Osteocyte (in vitro differentiated cells): ENCODE data around the gene SLC28A1. TPM values are rescaled to one million over a fixed set of nuclear protein-coding genes. Genes with fewer than 3 reads are reported as not detected.

Experiments used
- DNase-seq: peaks from one replicate; pipeline ENCODE4 v3.0.0; 2021; ENCODE audit warnings: mixed read lengths; ENCODE audit not compliant: unreplicated experiment; ENCODE audit errors: extremely low spot score
- H3K27ac Mint-ChIP-seq: one replicate; pipeline ENCODE4 v1.8.0; 2021; ENCODE audit warnings: mild to moderate bottlenecking, mixed read lengths; ENCODE audit not compliant: unreplicated experiment
- H3K27me3 Mint-ChIP-seq: one replicate; pipeline ENCODE4 v1.8.0; 2021; ENCODE audit warnings: mixed read lengths; ENCODE audit not compliant: unreplicated experiment
- H3K36me3 Mint-ChIP-seq: one replicate; pipeline ENCODE4 v1.8.0; 2021; ENCODE audit warnings: mixed read lengths; ENCODE audit not compliant: unreplicated experiment
- H3K4me1 Mint-ChIP-seq: one replicate; pipeline ENCODE4 v1.8.0; 2021; ENCODE audit warnings: mixed read lengths; ENCODE audit not compliant: unreplicated experiment
- H3K4me3 Mint-ChIP-seq: one replicate; pipeline ENCODE4 v1.8.0; 2021; ENCODE audit warnings: mild to moderate bottlenecking, moderate library complexity, mixed read lengths; ENCODE audit not compliant: unreplicated experiment
- H3K9me3 Mint-ChIP-seq: one replicate; pipeline ENCODE4 v1.8.0; 2021; ENCODE audit warnings: mixed read lengths; ENCODE audit not compliant: unreplicated experiment
- total RNA-seq: library from RNA; stranded (reverse); gene quantifications from 2 replicates; pipeline ENCODE4 v1.2.1, GENCODE V29; 2021
- TF ChIP-seq, protein P1 (sequence below): fragments of 200-600 bp; sonication (generic); IDR thresholded peaks from 2 replicates; pipeline ENCODE4 v1.5.0; 2021; ENCODE audit warnings: antibody characterized with exemption, mild to moderate bottlenecking, moderate library complexity

The SLC28A1 gene
- total RNA-seq, 1 donor from 2014 or later, result not detected

DNA sequence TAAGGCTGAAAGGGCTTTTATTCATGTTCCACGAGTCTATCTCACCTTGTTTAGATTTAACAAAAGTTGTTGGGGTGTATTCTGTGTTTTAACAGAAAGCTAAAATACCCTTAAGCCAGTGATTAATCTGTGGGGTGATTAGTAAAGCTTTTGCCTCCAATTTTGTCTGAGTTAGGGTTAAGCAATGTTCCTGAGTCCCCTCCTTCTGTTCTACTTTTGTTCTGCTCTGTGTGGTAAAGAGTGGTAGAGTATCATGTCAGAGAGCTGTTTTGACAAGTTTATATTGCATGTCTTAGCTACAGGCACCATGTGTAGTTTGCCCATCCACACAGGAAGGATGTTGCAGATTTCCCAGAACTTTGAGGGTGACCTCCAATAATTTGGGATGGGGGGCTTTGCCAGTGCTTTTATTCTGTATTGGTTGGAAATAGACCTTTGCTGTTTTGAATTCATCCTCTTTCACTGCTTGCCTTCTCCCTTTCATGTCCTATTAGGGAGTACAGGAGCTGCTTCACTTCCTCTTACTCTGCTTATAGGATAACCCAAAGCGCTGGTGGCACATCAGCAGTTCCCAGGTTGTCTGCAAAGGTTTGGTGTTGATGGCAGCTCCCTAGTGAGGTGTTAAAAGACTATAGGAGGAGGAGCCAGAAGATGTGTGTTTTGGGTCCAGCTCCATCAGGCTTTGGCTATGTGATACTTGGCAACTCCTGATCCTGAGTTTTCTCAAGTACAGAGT is 104.6 kb downstream of the SLC28A1 start:
- TF ChIP-seq, protein P1, sequence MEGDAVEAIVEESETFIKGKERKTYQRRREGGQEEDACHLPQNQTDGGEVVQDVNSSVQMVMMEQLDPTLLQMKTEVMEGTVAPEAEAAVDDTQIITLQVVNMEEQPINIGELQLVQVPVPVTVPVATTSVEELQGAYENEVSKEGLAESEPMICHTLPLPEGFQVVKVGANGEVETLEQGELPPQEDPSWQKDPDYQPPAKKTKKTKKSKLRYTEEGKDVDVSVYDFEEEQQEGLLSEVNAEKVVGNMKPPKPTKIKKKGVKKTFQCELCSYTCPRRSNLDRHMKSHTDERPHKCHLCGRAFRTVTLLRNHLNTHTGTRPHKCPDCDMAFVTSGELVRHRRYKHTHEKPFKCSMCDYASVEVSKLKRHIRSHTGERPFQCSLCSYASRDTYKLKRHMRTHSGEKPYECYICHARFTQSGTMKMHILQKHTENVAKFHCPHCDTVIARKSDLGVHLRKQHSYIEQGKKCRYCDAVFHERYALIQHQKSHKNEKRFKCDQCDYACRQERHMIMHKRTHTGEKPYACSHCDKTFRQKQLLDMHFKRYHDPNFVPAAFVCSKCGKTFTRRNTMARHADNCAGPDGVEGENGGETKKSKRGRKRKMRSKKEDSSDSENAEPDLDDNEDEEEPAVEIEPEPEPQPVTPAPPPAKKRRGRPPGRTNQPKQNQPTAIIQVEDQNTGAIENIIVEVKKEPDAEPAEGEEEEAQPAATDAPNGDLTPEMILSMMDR, result no peak
- Mint-ChIP-seq H3K27me3 (no peaks in the 10 kb centered on the region), H3K4me3 (no peak overlapping the region), H3K9me3 (no peaks in the 10 kb centered on the region), H3K36me3 (no peaks in the 10 kb centered on the region), H3K4me1 (peaks cover 18% of the 10 kb centered on the region), H3K27ac (no peak overlapping the region)
- DNase-seq, result no peak

DNA sequence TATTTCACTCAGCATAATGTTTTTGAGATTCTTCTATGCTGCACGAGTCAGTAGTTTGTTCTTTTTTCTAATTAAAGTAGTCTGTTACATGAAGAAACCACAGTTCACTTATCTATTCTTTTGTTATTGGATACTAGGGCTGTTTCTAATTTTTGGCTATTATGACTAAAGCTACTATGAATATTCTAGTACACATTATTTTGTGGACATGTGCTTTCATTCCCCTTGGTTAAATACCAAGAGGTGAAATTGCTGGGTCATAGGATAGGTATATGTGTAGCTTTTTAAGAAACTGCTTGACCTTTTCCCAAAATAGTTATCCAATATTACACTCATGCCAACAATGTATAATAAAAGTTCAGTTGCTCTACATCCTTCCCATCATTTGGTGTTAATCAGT is 106.0 kb downstream of the SLC28A1 start:
- H3K9me3 Mint-ChIP-seq, result no peaks in the 10 kb centered on the region
- no peaks in the 10 kb centered on the region for H3K27me3 Mint-ChIP-seq
- no peak for DNase-seq
- H3K36me3 Mint-ChIP-seq, result no peaks in the 10 kb centered on the region
- H3K4me1 Mint-ChIP-seq, result peaks cover 16% of the 10 kb centered on the region
- no peak overlapping the region for H3K27ac Mint-ChIP-seq
- no peak overlapping the region for H3K4me3 Mint-ChIP-seq
- TF ChIP-seq, protein P1, result no peak

DNA sequence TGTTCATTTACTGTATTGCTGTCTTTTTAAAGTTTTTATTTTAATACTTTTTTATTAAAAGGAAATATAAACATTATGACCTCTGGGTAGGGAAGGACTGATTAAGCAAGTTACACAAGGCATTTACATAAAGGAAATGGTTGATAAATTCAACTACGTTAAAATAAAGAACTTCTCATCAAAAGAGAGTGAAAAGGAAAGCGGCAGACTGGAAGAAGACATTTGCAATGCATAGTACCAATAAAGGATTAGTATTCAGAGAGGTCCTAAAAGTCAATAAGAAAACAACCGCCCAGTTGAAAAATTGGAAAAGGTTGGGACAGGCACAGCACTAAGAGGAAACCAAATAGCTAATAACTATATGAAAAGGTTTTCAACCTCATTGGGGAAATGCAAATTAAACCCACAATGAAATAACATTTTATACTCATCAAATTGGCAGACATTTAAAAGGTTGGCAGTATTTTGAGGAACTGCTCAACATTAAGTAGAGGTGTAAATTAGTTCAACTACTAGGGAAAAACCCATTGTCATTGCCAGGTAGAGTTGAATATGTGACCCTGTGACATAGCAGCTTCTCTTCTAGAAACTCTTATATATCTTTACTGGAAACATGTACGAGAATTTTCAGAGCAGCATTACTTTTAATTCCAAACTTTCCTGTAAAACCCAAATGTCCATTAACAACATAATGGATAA is 106.7 kb downstream of the SLC28A1 start:
- TF ChIP-seq, protein P1, result no peak
- no peaks in the 10 kb centered on the region for H3K36me3 Mint-ChIP-seq
- no peaks in the 10 kb centered on the region for H3K27me3 Mint-ChIP-seq
- peaks cover 16% of the 10 kb centered on the region for H3K4me1 Mint-ChIP-seq
- no peak for DNase-seq
- H3K4me3 Mint-ChIP-seq, result no peak overlapping the region
- H3K27ac Mint-ChIP-seq, result no peak overlapping the region
- H3K9me3 Mint-ChIP-seq, result no peaks in the 10 kb centered on the region

DNA sequence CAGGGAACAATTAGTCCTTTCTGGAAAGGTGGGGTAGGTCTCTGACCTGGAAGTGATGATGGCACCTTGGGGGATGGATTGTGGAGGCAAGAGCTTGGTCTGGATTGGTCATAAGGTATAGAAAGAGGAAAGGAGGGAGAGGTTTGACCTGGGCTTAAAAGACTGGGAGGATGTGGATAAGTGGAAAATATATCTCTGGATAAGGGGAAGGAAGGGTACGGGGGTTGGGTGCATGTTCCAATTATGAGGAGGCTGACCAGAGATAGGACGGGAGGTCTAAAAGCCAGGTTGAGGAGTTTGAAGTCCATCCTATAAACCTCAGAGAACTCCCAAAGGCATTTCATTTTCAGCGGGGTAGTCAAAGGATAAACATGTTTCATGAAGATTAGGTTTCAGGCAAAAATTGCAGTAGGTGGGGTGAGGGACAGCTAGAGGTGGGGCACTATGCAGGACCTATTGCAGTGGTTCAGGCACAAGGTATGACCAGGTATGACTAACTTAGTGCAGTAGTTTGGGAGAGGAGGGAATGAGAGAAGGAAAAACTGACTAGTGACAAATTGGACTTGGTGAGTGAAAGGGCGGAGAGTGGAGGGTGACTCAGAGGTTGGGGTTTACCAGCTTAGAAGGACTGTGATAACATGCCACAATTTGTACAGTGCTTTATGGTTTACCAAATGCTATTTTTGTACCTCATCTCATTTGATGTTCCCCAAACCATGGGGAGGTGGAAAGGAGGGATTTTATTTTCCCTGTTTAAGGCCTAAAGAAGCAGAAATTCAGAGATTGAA is 107.9 kb downstream of the SLC28A1 start:
- TF ChIP-seq, protein P1, result no peak
- Mint-ChIP-seq H3K4me3 (no peak overlapping the region), H3K9me3 (no peaks in the 10 kb centered on the region), H3K4me1 (peaks cover 16% of the 10 kb centered on the region), H3K27me3 (no peaks in the 10 kb centered on the region), H3K27ac (no peak overlapping the region), H3K36me3 (no peaks in the 10 kb centered on the region)
- no peak for DNase-seq

Other genes with a start within 250 kb of the SLC28A1 start
- gene WDR73, start 230.4 kb upstream of the SLC28A1 start, total RNA-seq, result 22.2 and 25.2 TPM in 2 replicates
- gene NMB, start 226.5 kb upstream of the SLC28A1 start, total RNA-seq, result 4.4 and 4.7 TPM in 2 replicates
- 201 and 202 TPM in 2 replicates for gene SEC11A, start 168.5 kb upstream of the SLC28A1 start, total RNA-seq
- 30.1 and 31.0 TPM in 2 replicates for gene ZNF592, start 136.1 kb upstream of the SLC28A1 start, total RNA-seq
- gene ALPK3, start 67.3 kb upstream of the SLC28A1 start, total RNA-seq, result 0.27 and 0.37 TPM in 2 replicates
- 23.7 and 24.0 TPM in 2 replicates for gene PDE8A, start 97.2 kb downstream of the SLC28A1 start, total RNA-seq